HG03439 (cell line): ENCODE data around the gene MCC.
A peak's percentile ranks its signal among the peaks of the same experiment; 100 is the strongest.

Source experiments
- ATAC-seq: cut with Tn5 transposase; IDR thresholded peaks from one replicate; pipeline ENCODE4 v1.9.1; 2021; ENCODE audit warnings: mild to moderate bottlenecking, moderate library complexity; ENCODE audit not compliant: unreplicated experiment

The MCC gene

DNA sequence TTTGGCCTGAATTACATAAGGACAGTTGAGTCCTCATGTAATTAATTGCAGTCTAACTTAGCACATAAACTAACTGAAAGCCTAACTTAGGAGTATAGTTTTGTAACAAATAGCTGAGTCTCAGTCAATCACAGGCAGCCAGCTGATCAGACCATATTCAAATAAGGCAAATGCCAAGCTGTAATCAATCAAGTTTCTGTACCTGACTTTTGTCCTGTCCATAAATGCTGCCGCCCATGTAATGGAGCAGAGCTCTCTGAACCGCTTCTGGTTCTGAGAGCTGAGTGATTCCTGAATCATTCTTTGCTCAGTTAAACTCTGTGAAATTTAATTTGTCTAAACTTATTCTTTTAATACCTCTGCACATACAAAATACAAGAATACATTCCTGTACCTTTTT is 158.3 kb downstream of the MCC start:
- no peak for ATAC-seq

DNA sequence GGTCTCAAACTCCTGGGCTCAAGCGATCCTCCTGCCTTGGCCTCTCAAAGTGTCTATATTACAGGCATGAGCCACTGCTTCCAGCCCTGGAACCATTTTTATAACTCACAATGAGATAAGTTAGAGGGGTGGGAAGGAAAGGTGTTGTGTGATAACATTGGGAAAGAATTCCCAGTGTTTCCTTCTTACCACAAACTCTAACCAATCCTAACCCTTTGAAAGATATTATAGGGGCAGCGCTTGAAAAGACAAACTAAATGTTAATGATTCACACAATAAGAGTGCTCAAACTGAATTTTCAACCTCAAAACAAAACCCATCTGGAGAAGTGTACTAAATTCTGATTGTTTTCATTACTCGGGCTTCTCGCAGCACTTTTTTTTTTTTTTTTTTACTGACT is 163.2 kb downstream of the MCC start:
- ATAC-seq: no peak

DNA sequence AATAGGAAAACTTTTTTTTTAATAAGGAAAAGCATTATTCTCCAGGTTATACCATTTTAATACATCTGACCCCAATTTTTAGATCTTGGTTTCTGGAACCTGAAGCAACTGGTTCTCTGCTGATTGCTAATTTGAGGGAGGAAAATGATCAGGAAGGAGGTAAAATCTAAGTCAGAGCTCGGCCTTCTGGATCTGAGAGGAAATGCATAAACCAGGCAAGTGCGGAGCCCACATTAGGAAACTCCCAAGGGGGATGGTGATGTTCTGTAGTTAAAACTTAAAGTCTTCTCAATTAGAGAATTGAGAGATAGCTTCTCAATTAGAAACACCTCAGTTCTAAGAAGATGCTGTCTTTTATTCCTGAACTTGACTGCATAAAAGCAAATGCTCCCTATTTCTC is 167.0 kb downstream of the MCC start:
- ATAC-seq: no peak

DNA sequence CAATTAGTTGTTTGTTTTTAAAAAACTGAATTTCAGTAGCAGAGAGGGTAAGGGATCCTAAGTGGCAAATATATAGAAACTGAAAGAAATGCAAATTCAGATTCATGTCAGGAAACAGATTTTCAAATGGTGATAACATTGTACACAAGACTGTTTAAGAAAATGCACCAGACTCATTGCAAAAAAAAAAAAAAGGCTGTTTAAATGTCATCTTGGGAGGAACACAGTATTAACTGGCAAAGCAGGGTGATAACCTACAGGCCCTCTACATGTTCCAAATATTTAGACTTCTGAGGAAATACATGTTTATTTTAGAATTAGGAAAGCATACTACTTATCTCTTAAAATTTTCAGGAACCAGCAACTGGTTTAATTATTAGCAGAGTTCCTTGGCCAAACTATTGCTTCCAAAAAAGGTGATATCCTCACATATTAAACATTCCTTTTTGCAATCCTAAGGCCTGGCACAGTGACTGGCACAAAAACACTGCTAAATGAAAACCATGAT is 167.9 kb downstream of the MCC start:
- peak; percentile 65 for ATAC-seq

DNA sequence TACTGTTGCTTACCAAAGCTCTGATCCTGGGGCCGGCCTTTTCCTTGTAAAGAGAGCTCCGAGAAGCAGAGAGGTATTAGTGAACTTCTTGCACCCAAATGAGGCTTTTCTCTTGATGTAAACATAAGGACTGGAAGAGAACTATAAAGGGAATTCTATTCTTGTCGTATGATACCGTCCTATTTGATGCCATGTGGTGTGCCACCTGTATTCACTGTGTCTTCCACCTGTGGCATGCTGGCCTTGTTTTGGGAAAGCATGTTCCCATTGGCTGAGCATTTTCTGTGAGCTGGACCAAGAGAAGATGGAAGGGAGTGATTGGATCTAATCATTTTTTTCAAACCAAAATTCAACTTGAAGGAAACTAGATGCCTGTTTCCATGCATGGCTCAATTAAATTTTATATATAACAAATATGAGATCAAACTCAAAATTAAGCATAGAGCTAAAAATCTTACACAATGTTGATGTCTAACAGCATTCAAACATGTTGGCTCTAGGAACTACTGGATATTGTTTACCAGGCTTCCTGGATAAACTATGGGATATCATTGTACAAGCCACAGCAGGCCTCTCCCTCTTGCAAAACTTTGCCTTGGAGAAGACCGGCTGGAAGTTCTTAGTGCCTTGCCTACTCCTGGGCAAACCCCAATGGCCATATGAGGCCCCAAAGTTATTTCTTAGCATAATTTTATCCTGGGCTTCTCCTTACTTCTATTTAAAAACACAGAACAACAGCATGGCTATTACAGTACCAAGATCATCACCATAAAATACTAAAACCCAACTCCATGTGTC is 168.8 kb downstream of the MCC start:
- no peak for ATAC-seq

DNA sequence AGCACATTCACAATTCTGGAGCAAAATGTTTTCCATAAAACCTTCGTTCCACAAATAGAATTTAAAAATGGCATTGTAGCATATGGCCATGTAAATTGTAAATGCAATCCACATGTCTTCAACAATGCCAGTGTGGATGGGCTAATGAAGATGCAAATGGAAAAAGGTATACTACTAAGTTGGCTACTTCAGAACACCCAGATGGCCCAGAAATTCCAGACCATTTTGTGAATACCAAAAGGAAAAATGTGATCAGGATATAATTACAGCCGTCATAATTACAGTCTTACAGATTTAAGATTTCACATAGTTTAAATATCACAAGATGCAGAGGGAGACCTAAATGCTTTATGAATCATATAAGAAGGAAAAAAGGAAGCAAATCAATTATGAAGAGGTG is 170.6 kb downstream of the MCC start:
- no peak for ATAC-seq

DNA sequence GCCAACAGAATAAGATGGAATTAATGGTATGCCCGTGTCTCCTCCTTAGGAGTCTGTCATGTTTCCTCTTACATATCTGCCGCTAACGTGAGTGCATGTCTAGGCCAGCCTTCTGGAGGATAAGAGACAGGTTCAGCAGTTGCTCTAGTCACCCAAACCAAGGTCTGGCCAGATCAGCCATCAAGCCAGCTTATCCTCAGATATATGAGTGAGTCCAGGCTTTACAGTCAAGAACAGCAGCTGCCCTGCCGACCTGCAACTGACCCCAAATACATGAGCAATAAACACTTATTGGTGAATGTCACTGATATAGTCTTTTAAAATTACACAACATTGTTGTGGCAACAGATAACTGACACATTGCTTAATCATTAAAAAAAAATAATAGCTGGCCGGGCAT is 177.0 kb downstream of the MCC start:
- ATAC-seq: no peak

DNA sequence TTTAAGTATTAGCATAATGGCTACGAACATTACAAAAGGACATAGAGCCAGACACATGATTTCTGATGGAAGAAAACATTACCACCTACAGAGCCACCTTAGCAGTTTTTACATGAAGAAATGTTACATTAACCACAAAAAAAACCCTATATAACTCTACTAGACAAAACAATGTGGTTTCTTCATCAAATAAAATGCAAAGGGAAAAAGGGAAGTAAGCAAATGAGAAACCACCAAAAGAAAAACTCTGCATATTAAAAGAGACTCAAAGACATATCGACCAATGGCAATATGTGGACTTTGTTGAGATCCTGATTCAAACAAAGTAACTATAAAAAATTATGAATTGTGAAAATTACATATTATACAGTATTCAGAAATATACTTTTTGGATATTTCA is 186.1 kb downstream of the MCC start:
- ATAC-seq: no peak

DNA sequence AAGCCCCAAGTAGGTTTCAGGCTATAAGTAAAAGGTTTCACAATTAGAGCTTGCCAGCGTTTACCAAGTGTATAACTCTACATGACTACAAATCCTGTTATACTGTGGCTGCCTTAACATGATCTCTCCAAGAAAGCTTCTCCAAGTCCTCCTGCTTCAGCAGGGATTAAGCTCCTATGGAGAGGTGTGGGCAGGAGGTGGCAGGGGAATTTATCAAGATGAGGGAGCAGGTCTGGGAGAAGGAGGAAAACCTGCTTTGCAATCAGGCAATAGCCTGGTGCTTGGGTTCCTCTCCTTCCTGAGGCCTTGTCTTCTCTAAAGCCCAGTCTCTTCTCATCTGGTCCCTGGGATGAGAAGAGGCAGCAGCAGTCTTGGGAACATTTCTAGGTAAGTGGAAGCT is 188.7 kb downstream of the MCC start:
- no peak for ATAC-seq

DNA sequence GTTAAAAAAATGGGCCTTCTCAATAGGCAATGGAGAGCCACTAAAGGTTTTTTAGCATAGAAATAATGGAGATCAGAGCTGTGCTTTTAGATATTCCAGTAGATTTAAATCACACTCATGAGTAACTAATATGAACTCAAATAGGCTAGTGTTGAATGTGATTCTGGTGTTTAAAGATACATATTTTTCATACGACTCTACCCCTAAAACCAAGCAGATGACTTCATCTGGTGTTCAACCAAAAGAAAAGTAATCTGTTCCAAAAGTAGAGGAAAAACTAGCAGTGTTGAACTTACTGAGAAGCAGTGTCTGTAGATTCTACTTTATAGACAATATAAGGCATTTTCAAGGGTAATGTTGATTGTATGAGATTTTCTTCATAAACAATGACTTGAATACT is 191.6 kb downstream of the MCC start:
- no peak for ATAC-seq

DNA sequence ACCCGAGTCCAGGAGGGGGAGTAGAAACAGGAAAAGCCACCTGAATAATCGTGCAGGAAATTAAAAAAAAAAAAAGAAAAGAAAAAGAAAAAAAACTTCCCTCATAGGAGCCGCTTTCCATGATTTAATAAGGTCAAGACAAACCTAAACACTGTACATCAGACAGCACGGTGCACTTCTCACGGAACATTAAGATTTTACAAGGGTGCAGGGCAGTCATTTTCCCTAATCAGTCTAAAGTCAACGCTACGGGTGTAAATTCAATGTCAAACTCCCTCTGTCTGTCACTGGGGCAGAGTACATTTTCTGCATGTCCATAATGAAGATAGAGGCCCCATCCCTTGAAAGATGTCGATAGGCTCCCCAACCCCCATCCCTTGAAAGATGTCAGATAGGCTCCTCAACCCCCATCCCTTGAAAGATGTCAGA is 193.1 kb downstream of the MCC start:
- no peak for ATAC-seq

DNA sequence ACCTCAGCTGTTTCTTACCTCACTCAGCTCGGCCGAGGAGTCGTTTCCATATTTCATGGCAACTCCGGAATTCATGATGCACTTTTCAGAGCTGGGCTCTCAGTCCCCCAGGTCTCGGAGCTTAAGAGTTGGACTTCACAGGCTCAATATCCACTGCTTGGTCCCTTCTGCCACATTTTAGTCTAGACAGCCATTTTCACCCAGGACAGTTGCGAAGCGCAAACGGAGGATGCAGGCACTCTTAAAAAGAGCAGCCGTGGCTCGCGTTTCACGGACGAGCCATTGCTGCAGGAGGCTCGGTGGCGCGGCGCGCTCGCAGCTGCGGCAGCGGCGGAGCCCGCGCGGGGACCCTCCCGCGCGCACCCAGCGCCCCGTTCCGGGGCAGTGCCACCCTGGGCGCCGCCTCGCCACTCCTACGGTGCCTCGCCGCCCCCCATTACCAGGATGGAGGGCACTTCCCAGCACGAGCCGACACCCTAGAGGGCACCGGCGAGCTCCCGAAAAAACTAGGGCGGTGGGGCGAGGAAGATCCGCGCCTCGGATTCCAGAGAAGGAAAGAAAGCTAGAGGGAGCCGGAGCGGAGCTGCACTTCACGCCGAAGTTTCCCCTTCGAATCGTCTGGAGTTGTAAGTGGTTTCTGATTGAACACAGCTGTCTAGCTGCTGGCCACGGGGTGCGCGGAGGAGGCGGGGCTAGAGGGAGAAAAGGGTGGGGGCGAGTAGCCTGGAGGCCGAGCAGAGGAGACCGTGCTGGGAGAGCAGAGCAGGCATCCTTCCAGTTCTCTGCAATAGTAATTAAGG is 193.7 kb downstream of the MCC start:
- peak; percentile 94 for ATAC-seq

DNA sequence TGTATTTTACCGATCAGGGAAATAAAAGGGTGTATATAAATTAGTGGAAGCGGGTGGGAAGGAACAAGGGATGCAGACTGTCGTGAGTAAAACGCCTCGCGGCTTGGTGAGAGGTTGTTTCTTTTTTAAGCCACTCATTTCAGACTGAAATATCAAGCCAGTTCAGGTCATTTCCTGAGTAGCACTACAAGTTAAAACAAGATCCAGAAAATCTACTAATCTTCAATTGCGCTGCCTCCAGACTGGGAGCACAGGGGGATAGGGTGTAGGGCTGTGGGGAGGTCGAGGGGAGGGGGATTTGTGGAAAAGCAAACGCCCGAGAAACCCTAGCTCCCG is 194.3 kb downstream of the MCC start:
- peak; percentile 29 for ATAC-seq

DNA sequence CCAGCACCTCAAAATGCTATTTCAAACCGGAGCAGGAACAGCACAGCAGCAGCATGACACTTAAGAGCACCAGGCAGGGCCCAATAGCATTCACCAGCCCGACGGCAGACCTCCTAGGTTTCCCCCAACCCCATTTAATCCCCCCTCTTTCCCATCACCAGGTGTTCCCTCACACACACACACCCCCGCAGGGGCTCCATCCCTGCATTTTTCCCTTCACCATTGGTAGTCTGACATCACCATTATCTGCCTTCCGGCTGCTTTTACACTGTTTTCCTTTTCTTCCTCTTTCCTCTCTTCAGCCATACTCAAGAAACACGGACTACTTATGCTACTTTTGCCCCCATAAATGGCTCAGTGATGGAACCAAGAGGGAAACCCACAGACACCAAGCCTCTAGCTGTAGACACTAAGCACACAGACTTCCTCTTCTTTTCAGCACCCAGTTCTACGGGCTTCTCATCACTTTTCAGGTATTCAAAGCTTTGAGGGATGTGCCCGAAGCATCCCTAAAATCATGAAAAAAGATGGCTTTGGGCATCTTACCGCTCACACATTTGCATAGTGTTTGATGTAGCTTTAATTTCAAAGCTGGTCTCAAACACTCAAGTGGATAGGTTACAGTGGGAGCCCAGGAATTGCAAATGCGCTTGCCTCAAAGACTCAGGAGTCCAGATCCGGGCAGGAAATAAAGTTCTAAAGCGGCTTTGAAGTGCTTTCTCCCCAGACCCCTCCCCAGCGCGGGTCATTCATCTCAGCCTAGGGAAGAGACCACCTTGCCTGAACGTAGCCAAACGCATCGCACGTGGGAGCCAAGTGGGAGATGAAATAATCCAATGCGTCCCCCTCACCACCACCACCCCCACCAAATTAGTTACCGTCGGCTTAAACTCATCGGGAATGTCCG is 194.9 kb downstream of the MCC start:
- ATAC-seq: no peak

DNA sequence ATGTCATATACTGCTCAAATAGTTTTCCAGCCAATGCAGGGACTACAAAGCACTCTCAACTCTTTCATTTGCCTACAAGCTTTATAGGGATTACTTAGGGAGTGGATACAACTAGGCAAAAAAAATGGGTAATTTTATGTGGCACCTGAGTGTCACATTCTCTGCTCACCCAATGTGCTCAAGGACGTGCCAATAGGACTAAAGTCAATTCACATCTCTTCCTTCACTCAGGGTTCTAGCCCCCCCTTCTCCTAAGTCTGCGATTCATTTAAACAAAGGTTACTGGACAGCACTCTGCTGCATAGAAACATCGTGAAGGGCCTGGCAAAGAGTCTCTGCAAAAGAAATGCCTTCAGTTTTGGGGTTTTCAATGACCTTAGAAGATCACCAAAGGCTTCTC is 195.8 kb downstream of the MCC start:
- no peak for ATAC-seq

DNA sequence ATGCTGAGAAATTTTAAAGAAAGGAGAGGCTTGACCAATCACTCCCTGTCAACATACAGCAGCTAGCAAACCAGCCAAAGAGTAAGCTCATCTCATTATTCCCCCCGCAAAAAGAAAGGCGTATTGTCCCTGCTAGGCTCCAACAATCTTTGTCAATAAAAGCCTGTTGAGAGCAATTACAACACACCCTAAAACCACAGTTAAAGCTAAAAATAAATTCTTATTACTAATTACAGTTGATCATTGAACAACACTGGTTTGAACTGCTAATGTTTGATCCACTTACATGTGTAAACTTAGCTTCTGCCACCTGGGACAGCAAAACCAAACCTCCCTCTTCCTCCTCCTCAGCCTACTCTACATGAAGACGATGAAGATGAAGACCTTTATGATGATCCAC is 204.7 kb downstream of the MCC start:
- ATAC-seq: no peak

DNA sequence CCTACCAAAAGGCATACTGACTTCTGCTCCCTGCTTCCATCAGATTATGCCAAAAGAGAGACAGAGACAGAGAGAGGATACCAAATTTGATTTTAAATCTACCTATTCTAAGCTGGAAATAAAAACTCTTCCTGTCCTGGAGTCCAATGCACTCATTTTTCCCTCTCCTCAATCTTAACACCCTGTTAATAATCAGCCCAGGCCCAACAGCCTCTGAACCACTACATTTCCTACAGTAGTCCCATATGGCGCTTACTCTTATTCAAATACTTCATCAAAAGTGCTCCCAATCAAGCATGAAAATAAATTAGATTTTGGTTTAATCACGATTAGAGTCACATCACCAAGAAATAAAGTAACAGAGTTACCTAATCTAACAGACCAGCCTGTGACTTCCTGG is 205.8 kb downstream of the MCC start:
- ATAC-seq: no peak

DNA sequence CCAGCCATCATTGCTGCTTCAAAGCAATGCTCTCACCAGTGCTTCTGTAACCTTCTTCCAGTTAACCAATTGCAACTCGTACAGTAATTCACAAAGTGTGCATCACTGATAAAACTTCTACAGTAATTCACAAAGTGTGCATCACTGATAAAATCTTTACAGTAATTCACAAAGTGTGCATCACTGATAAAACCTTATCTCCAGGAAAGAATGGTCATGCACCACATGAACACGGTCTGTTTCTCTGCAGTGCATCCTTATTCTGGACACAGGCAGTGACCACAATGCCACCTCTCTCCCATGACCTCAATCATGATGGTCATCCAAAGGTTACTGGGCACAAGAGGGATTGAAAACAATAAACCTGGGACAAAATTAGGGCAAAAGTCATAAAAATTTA is 207.1 kb downstream of the MCC start:
- no peak for ATAC-seq

DNA sequence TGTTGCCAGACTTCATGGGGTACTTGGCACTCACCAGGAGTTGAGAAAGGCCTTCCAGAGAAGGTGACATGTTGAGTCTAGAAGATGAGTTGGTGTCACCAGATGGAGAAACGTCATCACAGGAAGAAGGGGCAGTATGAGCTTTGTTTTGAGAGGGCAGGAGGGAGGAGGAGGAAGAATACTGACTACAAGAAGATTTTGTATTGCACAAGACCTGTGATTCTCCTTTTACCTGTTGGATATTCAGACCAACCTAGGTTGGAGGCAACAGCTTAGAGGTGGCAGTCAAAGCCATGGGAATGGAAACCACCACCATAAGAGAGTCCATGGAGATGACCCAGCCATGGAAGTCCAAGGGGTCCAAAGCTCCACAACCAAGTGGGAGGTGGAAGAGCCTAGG is 207.7 kb downstream of the MCC start:
- no peak for ATAC-seq

DNA sequence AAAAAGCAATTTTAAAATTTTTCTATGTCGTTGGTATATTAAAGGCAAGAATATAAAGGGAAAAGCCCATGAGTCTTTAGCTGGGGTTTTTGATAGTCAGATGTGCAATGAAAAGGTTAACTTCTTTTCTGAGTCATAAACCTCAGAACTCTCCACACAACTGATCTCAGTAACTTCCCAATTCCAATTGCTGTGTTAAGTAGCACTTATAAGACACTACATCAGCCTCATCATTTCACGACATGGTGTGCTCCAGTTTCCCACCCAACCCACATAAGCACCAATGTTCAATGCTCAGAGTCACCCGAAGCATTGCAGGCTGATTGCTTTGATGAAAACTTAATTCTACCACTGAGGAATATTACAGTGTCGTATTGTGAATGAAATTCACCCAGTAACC is 209.3 kb downstream of the MCC start:
- ATAC-seq: no peak

DNA sequence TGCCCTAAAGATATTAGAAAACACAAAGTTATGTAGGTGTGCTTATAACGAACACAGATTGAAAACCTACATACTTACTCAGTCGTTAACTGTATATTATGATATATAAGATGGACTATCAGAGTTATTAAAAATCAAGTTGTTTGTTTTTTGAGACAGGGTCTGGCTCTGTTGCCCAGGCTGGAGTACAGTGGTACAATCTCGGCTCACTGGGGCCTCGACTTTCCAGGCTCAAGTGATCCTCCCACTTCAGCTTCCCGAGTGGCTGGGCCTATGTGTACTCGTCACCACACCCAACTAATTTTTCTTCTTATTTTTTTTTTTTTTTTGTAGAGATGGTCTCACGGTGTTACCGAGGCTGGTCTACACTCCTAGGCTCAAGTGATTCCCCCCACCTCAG is 211.8 kb downstream of the MCC start:
- ATAC-seq: no peak
